SK-N-SH treated with all-trans-retinoic acid at 6 μM for 48 hours (cell line): ENCODE results near the gene KMT2D.

Experiments
- ATAC-seq: fragments of 200-7000 bp; cut with Tn5 transposase; 3 replicates; pipeline ENCODE4 v1.9.1; 2020; ENCODE audit warnings: mild to moderate bottlenecking, moderate library complexity
- ARNTL ChIP-seq: fragments of 450-650 bp; formaldehyde crosslinking; IDR thresholded peaks from 2 replicates; pipeline ENCODE4 v1.5.0; 2020; ENCODE audit warnings: low read depth, mild to moderate bottlenecking, moderate library complexity, borderline replicate concordance
- CREB5 ChIP-seq: fragments of 250-450 bp; sonication (Bioruptor Pico); IDR thresholded peaks from 2 replicates; pipeline ENCODE4 v1.5.1; 2020; ENCODE audit warnings: low read depth, mild to moderate bottlenecking, moderate library complexity
- CSDC2 ChIP-seq: fragments of 250-450 bp; sonication (Bioruptor Pico); IDR thresholded peaks from 2 replicates; pipeline ENCODE4 v1.5.0; 2020; ENCODE audit warnings: mild to moderate bottlenecking, moderate library complexity
- CSRNP3 ChIP-seq: fragments of 250-450 bp; sonication (Bioruptor Pico); IDR thresholded peaks from 2 replicates; pipeline ENCODE4 v1.5.1; 2021; ENCODE audit warnings: mild to moderate bottlenecking, moderate library complexity
- GLIS3 ChIP-seq: fragments of 250-450 bp; sonication (Bioruptor Pico); IDR thresholded peaks from 2 replicates; pipeline ENCODE4 v1.5.0; 2020; ENCODE audit warnings: mild to moderate bottlenecking, moderate library complexity
- ISL1 ChIP-seq: fragments of 250-450 bp; sonication (Bioruptor Pico); IDR thresholded peaks from 2 replicates; pipeline ENCODE4 v2.1.2; 2022; ENCODE audit warnings: mild to moderate bottlenecking, moderate library complexity
- OSR1 ChIP-seq: fragments of 250-450 bp; sonication (Bioruptor Pico); IDR thresholded peaks from 2 replicates; pipeline ENCODE4 v1.8.0; 2022; ENCODE audit warnings: moderate library complexity, mild to moderate bottlenecking, inconsistent platforms
- PATZ1 ChIP-seq: fragments of 250-450 bp; sonication (Bioruptor Pico); IDR thresholded peaks from 2 replicates; pipeline ENCODE4 v1.8.0; 2020; ENCODE audit warnings: mild to moderate bottlenecking, moderate library complexity, borderline replicate concordance
- POU6F1 ChIP-seq: fragments of 250-450 bp; sonication (Bioruptor Pico); IDR thresholded peaks from 2 replicates; pipeline ENCODE4 v1.8.0; 2021; ENCODE audit warnings: low read depth, mild to moderate bottlenecking, moderate library complexity, borderline replicate concordance
- PPARA ChIP-seq: fragments of 250-450 bp; sonication (Bioruptor Pico); IDR thresholded peaks from 2 replicates; pipeline ENCODE4 v1.5.0; 2020; ENCODE audit warnings: mild to moderate bottlenecking, borderline replicate concordance
- RARB ChIP-seq: fragments of 250-450 bp; sonication (Bioruptor Pico); IDR thresholded peaks from 2 replicates; pipeline ENCODE4 v1.8.0; 2021; ENCODE audit warnings: mild to moderate bottlenecking, moderate library complexity
- SNAI2 ChIP-seq: fragments of 250-450 bp; sonication (Bioruptor Pico); IDR thresholded peaks from 2 replicates; pipeline ENCODE4 v1.5.0; 2020; ENCODE audit warnings: mild to moderate bottlenecking, moderate library complexity
- TCF4 ChIP-seq: fragments of 250-450 bp; sonication (Bioruptor Pico); IDR thresholded peaks from 2 replicates; pipeline ENCODE4 v1.8.0; 2021; ENCODE audit warnings: mild to moderate bottlenecking, moderate library complexity, borderline replicate concordance
- TOX ChIP-seq: fragments of 250-450 bp; sonication (Bioruptor Pico); IDR thresholded peaks from 2 replicates; pipeline ENCODE4 v1.8.0; 2021; ENCODE audit warnings: mild to moderate bottlenecking, moderate library complexity, borderline replicate concordance
- TSHZ2 ChIP-seq: fragments of 250-450 bp; sonication (Bioruptor Pico); IDR thresholded peaks from 2 replicates; pipeline ENCODE4 v1.5.0; 2020; ENCODE audit warnings: mild to moderate bottlenecking, moderate library complexity
- ZC3H10 ChIP-seq: fragments of 250-450 bp; sonication (Bioruptor Pico); IDR thresholded peaks from 2 replicates; pipeline ENCODE4 v1.5.1; 2021; ENCODE audit warnings: mild to moderate bottlenecking, moderate library complexity
- ZFP3 ChIP-seq: fragments of 250-450 bp; sonication (Bioruptor Pico); IDR thresholded peaks from 2 replicates; pipeline ENCODE4 v1.5.0; 2020; ENCODE audit warnings: mild to moderate bottlenecking, moderate library complexity
- ZNF565 ChIP-seq: fragments of 450-650 bp; formaldehyde crosslinking; conservative IDR thresholded peaks from 2 replicates; pipeline ENCODE4 v1.5.0; 2020; ENCODE audit warnings: low read depth, mild to moderate bottlenecking, moderate library complexity
- ZNF70 ChIP-seq: fragments of 450-650 bp; formaldehyde crosslinking; IDR thresholded peaks from 2 replicates; pipeline ENCODE4 v1.5.0; 2020; ENCODE audit warnings: mild to moderate bottlenecking, moderate library complexity

The KMT2D gene

GRCh38 chr12:49033611-49034285, 26.8 kb downstream of the KMT2D start:
- TF ChIP-seq CSRNP3 (CRISPR knock-in tag) (no peak), RARB (CRISPR knock-in tag) (no peak), POU6F1 (CRISPR knock-in tag) (no peak), CREB5 (no peak), ZC3H10 (CRISPR knock-in tag) (no peak), ZFP3 (CRISPR knock-in tag) (no peak), OSR1 (CRISPR knock-in tag) (no peak), SNAI2 (CRISPR knock-in tag) (no peak), ISL1 (no peak), TCF4 (CRISPR knock-in tag) (no peak), CSDC2 (CRISPR knock-in tag) (no peak), GLIS3 (CRISPR knock-in tag) (no peak), ZNF70 (CRISPR knock-in tag) (no peak), PATZ1 (no peak)
- TF ChIP-seq, all 23 proteins: peak for 0
- no peak for ATAC-seq

- TF ChIP-seq ZC3H10 (CRISPR knock-in tag) (no peak), OSR1 (CRISPR knock-in tag) (no peak), ZNF70 (CRISPR knock-in tag) (no peak), CREB5 (no peak), PPARA (CRISPR knock-in tag) (no peak), PATZ1 (no peak), ISL1 (no peak), TOX (CRISPR knock-in tag) (no peak)
- no peak for ATAC-seq
Observed at GRCh38 chr12:49032679-49033447, 27.7 kb downstream of the KMT2D start.

- ATAC-seq = no peak
- no peak for TF ChIP-seq ZC3H10 (CRISPR knock-in tag)
- no peak for TF ChIP-seq ARNTL (CRISPR knock-in tag)
- no peak for TF ChIP-seq ZNF565 (CRISPR knock-in tag)
- no peak for TF ChIP-seq ZFP3 (CRISPR knock-in tag)
- no peak for TF ChIP-seq POU6F1 (CRISPR knock-in tag)
- no peak for TF ChIP-seq ZNF70 (CRISPR knock-in tag)
- no peak for TF ChIP-seq CSDC2 (CRISPR knock-in tag)
- TF ChIP-seq TSHZ2 = no peak
- TF ChIP-seq SNAI2 (CRISPR knock-in tag) = no peak
- TF ChIP-seq CSRNP3 (CRISPR knock-in tag) = no peak
- TF ChIP-seq OSR1 (CRISPR knock-in tag) = no peak
Observed at GRCh38 chr12:49032276-49032675, 28.3 kb downstream of the KMT2D start.
